ENCODE data around the gene NLRP9.
"Not testable (repeated sequence)": the region's sequence is repeated elsewhere in the genome, so short reads cannot be mapped to it uniquely, and the experiment has no call there.

Gene NLRP9
- 0 reads per million in 9 experiments for total RNA-seq

DNA sequence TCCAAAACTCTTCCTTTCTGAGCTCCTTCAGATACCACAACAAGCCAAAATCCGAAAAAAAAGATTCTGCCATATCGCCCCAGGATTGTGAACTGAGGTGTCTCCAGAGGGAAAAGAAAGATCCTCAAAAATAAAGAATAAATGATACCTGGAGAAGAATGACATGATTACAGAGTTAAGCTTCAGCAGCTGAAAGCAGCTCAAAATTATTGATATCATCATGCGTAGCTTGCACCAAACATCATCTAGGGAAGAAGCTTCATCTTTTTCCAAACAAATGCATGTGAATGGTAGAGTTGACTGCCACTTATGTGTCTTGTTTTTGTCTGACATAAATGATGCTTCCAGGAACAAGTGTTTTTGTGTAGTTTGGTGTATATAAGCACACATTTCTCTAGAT, at the start of gene NLRP9:
NLRP9 (minus strand) TSS at position 101 of the 400 bp plus-strand sequence; CDS start at position 73, 28 bp downstream.
- peaks cover 2% of the 10 kb centered on the region for H3K36me3 Mint-ChIP-seq (ENCODE audit: insufficient read depth)
- no peak within 1 kb of the TSS for H3K27ac Mint-ChIP-seq
- ATAC-seq (replicated peaks) = no peak
- no peak for DNase-seq
- no peaks in the 10 kb centered on the region for H3K9me3 Mint-ChIP-seq
- peaks cover 25 to 28% of the 10 kb centered on the region in 2 donors for H3K27me3 Mint-ChIP-seq
- H3K4me3 Mint-ChIP-seq = no peak within 1 kb of the TSS
- no peaks in the 10 kb centered on the region for H3K4me1 Mint-ChIP-seq (ENCODE audit: low read depth in 2 of 2)

- Mint-ChIP-seq H3K27ac (no peak overlapping the region), H3K27me3 (peaks cover 20 to 62% of the 10 kb centered on the region in 2 donors), H3K4me3 (no peak overlapping the region), H3K36me3 (ENCODE audit: insufficient read depth) (no peaks in the 10 kb centered on the region), H3K4me1 (ENCODE audit: low read depth in 2 of 2) (no peaks in the 10 kb centered on the region), H3K9me3 (no peaks in the 10 kb centered on the region)
- DNase-seq (no peak), ATAC-seq (replicated peaks) (no peak)
These were observed 42.9 kb upstream of the NLRP9 start for GRCh38 chr19:55781112-55781511.

GRCh38 chr19:55778331-55778730, 40.1 kb upstream of the NLRP9 start:
- H3K4me3 Mint-ChIP-seq = no peak overlapping the region

GRCh38 chr19:55777528-55777927, 39.3 kb upstream of the NLRP9 start:
- no peaks in the 10 kb centered on the region for H3K36me3 Mint-ChIP-seq (ENCODE audit: insufficient read depth)
- H3K4me1 Mint-ChIP-seq (ENCODE audit: low read depth in 2 of 2) = no peaks in the 10 kb centered on the region
- no peaks in the 10 kb centered on the region for H3K9me3 Mint-ChIP-seq
- DNase-seq = no peak
- H3K27me3 Mint-ChIP-seq = peaks cover 33 to 60% of the 10 kb centered on the region in 2 donors
- H3K27ac Mint-ChIP-seq = no peak overlapping the region
- H3K4me3 Mint-ChIP-seq = no peak overlapping the region
- ATAC-seq (replicated peaks) = no peak

More at GRCh38 chr19:55778331-55778730, 40.1 kb upstream of the NLRP9 start:
- Mint-ChIP-seq H3K27me3 (peaks cover 33 to 63% of the 10 kb centered on the region in 2 donors), H3K36me3 (ENCODE audit: insufficient read depth) (no peaks in the 10 kb centered on the region), H3K9me3 (no peaks in the 10 kb centered on the region), H3K4me1 (ENCODE audit: low read depth in 2 of 2) (no peaks in the 10 kb centered on the region), H3K27ac (no peak overlapping the region)
- ATAC-seq (replicated peaks) (no peak), DNase-seq (no peak)

GRCh38 chr19:55769632-55770031, 31.4 kb upstream of the NLRP9 start:
- not testable (repeated sequence) for H3K4me3 Mint-ChIP-seq; H3K36me3 Mint-ChIP-seq (ENCODE audit: insufficient read depth); ATAC-seq (replicated peaks); DNase-seq; H3K4me1 Mint-ChIP-seq (ENCODE audit: low read depth in 2 of 2); H3K27ac Mint-ChIP-seq; H3K9me3 Mint-ChIP-seq
- H3K27me3 Mint-ChIP-seq = peaks cover 38 to 45% of the 10 kb centered on the region in 2 donors

- ATAC-seq (replicated peaks); H3K4me1 Mint-ChIP-seq (ENCODE audit: low read depth in 2 of 2); DNase-seq; H3K27ac Mint-ChIP-seq; H3K36me3 Mint-ChIP-seq (ENCODE audit: insufficient read depth); H3K9me3 Mint-ChIP-seq; H3K4me3 Mint-ChIP-seq: not testable (repeated sequence)
- H3K27me3 Mint-ChIP-seq = peaks cover 40 to 46% of the 10 kb centered on the region in 2 donors
These were observed 30.6 kb upstream of the NLRP9 start, which contains the start of gene RFPL4AL1 for GRCh38 chr19:55768818-55769217. RFPL4AL1 (plus strand) TSS chr19:55769118; CDS start chr19:55771805, 2,687 bp downstream.

DNA sequence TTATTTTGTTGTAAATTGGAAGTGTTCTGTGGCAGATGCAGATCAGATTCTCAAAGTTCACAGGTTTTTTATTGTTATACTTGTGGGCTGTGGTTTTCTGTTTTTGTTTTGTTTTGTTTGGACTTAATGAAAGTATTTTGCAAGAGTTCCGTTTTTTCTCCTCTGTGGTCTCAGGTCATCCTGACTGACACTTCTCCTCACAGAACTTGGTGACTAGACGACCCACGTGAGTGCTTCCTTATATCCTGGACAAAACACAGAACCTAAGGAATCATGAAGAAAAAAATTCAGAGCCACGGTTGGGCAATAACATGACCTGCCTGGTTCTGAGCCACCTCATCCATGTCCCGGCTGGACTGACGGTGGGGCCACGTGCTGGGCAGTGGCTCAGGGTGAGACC, 28.3 kb upstream of the NLRP9 start:
- no peaks in the 10 kb centered on the region for H3K4me1 Mint-ChIP-seq (ENCODE audit: low read depth in 2 of 2)
- no peak overlapping the region for H3K4me3 Mint-ChIP-seq
- peaks cover 0 to 3% of the 10 kb centered on the region in 2 donors for H3K9me3 Mint-ChIP-seq
- DNase-seq = no peak
- H3K27me3 Mint-ChIP-seq = peaks cover 40 to 49% of the 10 kb centered on the region in 2 donors
- no peak overlapping the region for H3K27ac Mint-ChIP-seq
- H3K36me3 Mint-ChIP-seq (ENCODE audit: insufficient read depth) = no peaks in the 10 kb centered on the region
- no peak for ATAC-seq (replicated peaks)

- peaks cover 34 to 49% of the 10 kb centered on the region in 2 donors for H3K27me3 Mint-ChIP-seq
- not testable (repeated sequence) for H3K27ac Mint-ChIP-seq; H3K4me1 Mint-ChIP-seq (ENCODE audit: low read depth in 2 of 2); H3K36me3 Mint-ChIP-seq (ENCODE audit: insufficient read depth); DNase-seq; ATAC-seq (replicated peaks); H3K9me3 Mint-ChIP-seq; H3K4me3 Mint-ChIP-seq
These were observed 20.6 kb upstream of the NLRP9 start, which contains the start of gene RFPL4A for GRCh38 chr19:55758797-55759196. RFPL4A (plus strand) TSS chr19:55759097; CDS start chr19:55761801, 2,704 bp downstream.

DNA sequence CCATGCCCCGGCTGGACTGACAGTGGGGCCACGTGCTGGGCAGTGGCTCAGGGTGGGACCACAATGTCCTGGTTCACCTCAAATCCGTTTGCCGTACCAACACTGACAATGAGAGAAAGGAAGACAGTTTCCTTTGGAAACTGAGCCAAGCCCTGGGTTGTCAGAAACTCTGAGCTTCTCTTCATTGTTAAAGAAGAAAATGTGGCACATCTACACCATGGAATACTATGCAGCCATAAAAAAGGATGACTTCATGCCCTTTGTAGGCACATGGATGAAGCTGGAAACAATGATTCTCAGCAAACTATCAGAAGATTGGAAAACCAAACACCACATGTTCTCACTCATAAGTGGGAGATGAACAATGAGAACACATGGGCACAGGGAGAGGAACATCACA, 18.6 kb upstream of the NLRP9 start:
- ATAC-seq (replicated peaks); DNase-seq; H3K36me3 Mint-ChIP-seq (ENCODE audit: insufficient read depth); H3K27ac Mint-ChIP-seq; H3K4me3 Mint-ChIP-seq; H3K9me3 Mint-ChIP-seq; H3K4me1 Mint-ChIP-seq (ENCODE audit: low read depth in 2 of 2): not testable (repeated sequence)
- peaks cover 40 to 60% of the 10 kb centered on the region in 2 donors for H3K27me3 Mint-ChIP-seq

- Mint-ChIP-seq H3K9me3 (peaks cover 0 to 5% of the 10 kb centered on the region in 2 donors), H3K4me1 (ENCODE audit: low read depth in 2 of 2) (no peaks in the 10 kb centered on the region), H3K36me3 (ENCODE audit: insufficient read depth) (no peaks in the 10 kb centered on the region), H3K27me3 (peaks cover 32 to 39% of the 10 kb centered on the region in 2 donors), H3K4me3 (no peak overlapping the region), H3K27ac (no peak overlapping the region)
- ATAC-seq (replicated peaks) (no peak), DNase-seq (no peak)
These were observed 15.2 kb upstream of the NLRP9 start for GRCh38 chr19:55753401-55753800.

DNA sequence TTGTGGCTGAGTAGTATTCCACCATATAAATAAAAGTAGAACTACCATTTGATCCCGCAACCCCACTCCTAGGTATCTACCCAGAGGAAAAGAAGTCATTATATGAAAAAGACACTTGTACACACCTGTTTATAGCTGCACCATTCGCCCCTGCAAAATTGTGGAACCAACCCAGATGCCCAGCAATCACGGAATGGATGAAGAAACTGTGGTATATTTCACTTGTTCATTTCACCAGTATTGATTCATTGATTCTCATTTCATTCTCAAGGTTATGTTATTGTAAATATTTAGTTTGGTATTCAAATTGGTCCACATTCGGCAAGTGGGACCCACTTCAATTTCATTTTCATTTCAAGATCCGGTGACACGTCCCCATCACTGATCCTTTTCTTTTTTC, 12.5 kb upstream of the NLRP9 start:
- ATAC-seq (replicated peaks) (no peak), DNase-seq (no peak)
- Mint-ChIP-seq H3K4me3 (no peak overlapping the region), H3K4me1 (ENCODE audit: low read depth in 2 of 2) (no peaks in the 10 kb centered on the region), H3K9me3 (no peaks in the 10 kb centered on the region), H3K36me3 (ENCODE audit: insufficient read depth) (no peaks in the 10 kb centered on the region), H3K27ac (no peak overlapping the region), H3K27me3 (peaks cover 23 to 28% of the 10 kb centered on the region in 2 donors)

DNA sequence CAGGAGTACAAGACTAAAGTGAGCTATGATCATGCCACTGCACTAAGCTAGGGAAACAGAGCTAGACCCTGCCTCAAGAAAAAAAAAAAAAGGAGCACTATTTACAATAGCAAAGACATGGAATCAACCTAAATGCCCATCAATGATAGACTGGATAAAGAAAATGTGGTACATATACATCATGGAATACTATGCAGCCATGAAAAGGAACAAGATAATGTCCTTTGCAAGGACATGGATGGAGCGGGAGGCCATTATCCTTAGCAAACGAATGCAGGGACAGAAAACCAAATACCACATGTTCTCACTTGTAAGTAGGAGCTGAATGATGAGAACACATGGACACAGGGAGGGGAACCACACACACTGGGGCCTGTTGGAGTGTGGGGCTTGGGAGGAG, 7.8 kb downstream of the NLRP9 start:
- H3K27ac Mint-ChIP-seq; DNase-seq; H3K4me1 Mint-ChIP-seq (ENCODE audit: low read depth in 2 of 2); H3K4me3 Mint-ChIP-seq; H3K9me3 Mint-ChIP-seq; ATAC-seq (replicated peaks); H3K36me3 Mint-ChIP-seq (ENCODE audit: insufficient read depth): not testable (repeated sequence)
- peaks cover 10 to 19% of the 10 kb centered on the region in 2 donors for H3K27me3 Mint-ChIP-seq

DNA sequence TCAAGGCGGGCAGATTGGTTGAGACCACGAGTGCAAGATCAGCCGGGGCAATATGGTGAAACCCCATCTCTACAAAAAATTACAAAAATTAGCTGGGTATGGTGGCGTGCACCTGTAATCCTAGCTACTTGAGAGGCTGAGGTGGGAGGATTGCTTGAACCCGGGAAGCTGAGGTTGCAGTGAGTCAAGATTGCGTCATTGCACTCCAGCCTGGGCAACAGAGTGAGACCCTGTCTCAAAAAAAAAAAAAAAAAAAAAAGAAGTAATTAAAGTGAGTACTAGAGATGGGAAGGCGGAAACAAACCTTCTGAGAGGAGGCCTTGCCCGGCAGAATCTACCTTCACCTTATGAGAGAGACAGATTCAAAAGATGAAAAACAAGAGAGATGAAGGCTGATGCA, 14.7 kb downstream of the NLRP9 start:
- H3K36me3 Mint-ChIP-seq (ENCODE audit: insufficient read depth) = no peaks in the 10 kb centered on the region
- peaks cover 49 to 58% of the 10 kb centered on the region in 2 donors for H3K27me3 Mint-ChIP-seq
- H3K27ac Mint-ChIP-seq = no peak overlapping the region
- DNase-seq = no peak
- H3K4me1 Mint-ChIP-seq (ENCODE audit: low read depth in 2 of 2) = no peaks in the 10 kb centered on the region
- no peak overlapping the region for H3K4me3 Mint-ChIP-seq
- peaks cover 13 to 14% of the 10 kb centered on the region in 2 donors for H3K9me3 Mint-ChIP-seq
- no peak for ATAC-seq (replicated peaks)

DNA sequence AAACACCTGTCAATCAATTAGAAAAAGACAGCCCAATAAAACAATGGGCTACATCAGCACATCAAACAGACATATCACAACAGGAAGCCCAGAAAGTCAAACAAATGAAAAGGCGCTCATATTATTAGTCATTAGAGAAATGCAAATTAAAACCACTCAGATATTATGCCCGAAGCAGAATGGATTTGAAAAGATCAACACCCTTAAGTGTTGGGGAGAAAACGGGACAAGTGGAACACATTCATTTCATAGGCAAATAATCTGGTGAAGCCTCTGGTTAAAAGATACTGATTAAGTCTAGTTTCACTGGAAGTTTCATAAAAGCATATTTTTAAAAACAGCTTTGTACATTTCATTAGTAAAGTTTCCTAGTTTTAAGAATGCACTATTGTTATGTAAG, 17.4 kb downstream of the NLRP9 start:
- Mint-ChIP-seq H3K27me3 (peaks cover 57 to 70% of the 10 kb centered on the region in 2 donors), H3K4me3 (no peak overlapping the region), H3K4me1 (ENCODE audit: low read depth in 2 of 2) (no peaks in the 10 kb centered on the region), H3K27ac (no peak overlapping the region), H3K36me3 (ENCODE audit: insufficient read depth) (no peaks in the 10 kb centered on the region), H3K9me3 (peaks cover 13 to 14% of the 10 kb centered on the region in 2 donors)
- ATAC-seq (replicated peaks) = no peak
- no peak for DNase-seq

Data from effector memory CD8-positive, alpha-beta T cell (primary cell).